GM18909 (cell line): ENCODE measurements around the gene SLC22A4.

ENCODE experiments used
- ATAC-seq: cut with Tn5 transposase; IDR thresholded peaks from one replicate; pipeline ENCODE4 v1.9.1; 2021; ENCODE audit warnings: mild to moderate bottlenecking; ENCODE audit not compliant: unreplicated experiment, poor library complexity

The SLC22A4 gene

GRCh38 chr5:132272311-132273210 lies 21.6 kb upstream of the SLC22A4 start:
- no peak for ATAC-seq

GRCh38 chr5:132273631-132274030 lies 20.6 kb upstream of the SLC22A4 start:
- no peak for ATAC-seq

- ATAC-seq = no peak
Measured at GRCh38 chr5:132274050-132274792, 20.0 kb upstream of the SLC22A4 start.

GRCh38 chr5:132275367-132276220 lies 18.6 kb upstream of the SLC22A4 start:
- no peak for ATAC-seq

- no peak for ATAC-seq
Measured at GRCh38 chr5:132277256-132277655, 16.9 kb upstream of the SLC22A4 start.

- ATAC-seq = no peak
Measured at GRCh38 chr5:132277971-132278853, 16.0 kb upstream of the SLC22A4 start.

- no peak for ATAC-seq
Measured at GRCh38 chr5:132279801-132280200, 14.4 kb upstream of the SLC22A4 start.

GRCh38 chr5:132280371-132281240 lies 13.6 kb upstream of the SLC22A4 start:
- ATAC-seq = no peak

DNA sequence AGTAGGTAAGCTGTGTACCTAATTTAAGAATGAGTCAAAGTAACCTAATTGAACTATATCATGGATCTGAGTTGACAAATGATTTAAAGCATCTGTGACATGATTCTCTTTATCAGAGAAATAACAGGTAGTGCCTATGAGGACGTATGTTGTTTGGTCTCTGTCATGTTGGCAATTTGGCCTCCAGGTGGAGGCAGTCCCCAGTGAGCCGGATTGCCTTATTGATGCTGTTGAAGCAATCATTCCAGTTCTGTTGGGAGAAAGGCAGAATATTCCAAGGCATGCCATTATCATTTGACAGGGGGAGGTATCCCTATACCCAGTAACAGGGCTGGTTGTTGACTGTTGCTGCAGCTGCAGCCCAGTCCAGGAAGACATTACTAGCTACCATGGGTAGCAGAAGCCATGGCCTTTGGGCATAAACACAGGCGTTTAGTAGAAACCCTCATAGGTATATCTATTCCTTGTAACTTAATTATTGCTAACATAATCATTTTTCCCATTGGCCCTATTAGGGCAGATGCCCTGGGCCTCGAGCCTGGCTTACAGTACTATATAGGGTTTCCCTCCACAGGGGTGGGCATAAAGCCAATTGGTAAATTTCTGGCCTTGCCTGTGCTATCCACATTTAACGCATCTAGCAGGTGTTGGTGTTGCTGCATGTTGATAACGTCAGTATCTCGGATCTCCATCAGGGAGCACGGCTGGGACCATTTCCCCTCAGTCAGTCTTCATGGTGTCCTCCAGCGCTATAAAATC lies 12.2 kb upstream of the SLC22A4 start:
- no peak for ATAC-seq

- ATAC-seq = no peak
Measured at GRCh38 chr5:132283423-132284043, 10.7 kb upstream of the SLC22A4 start.

DNA sequence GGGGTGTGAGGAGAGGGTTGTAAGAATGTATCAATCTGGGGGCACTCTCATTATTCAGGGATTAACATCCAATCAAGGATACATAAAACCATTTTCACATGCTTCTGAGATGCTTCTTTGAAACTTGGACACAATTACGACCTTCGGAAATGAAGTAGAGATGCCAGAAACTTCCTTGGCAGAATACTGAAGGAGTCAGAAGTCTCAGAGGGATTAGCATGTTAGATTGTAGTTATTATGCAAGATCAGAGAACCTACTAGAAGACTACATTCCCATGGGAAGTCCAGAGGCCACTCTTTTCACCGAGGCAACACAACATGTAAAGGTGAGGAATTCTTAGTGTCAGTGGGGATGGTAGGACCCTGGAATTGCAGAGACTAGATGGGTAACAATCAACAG lies 5.1 kb upstream of the SLC22A4 start:
- no peak for ATAC-seq

- no peak for ATAC-seq
Measured at GRCh38 chr5:132291026-132291425, 3.2 kb upstream of the SLC22A4 start.

GRCh38 chr5:132293066-132293991 lies 865 bp upstream of the SLC22A4 start:
- ATAC-seq = peak; percentile 46

GRCh38 chr5:132294728-132295504 lies 722 bp downstream of the SLC22A4 start:
- ATAC-seq = peak; percentile 16

DNA sequence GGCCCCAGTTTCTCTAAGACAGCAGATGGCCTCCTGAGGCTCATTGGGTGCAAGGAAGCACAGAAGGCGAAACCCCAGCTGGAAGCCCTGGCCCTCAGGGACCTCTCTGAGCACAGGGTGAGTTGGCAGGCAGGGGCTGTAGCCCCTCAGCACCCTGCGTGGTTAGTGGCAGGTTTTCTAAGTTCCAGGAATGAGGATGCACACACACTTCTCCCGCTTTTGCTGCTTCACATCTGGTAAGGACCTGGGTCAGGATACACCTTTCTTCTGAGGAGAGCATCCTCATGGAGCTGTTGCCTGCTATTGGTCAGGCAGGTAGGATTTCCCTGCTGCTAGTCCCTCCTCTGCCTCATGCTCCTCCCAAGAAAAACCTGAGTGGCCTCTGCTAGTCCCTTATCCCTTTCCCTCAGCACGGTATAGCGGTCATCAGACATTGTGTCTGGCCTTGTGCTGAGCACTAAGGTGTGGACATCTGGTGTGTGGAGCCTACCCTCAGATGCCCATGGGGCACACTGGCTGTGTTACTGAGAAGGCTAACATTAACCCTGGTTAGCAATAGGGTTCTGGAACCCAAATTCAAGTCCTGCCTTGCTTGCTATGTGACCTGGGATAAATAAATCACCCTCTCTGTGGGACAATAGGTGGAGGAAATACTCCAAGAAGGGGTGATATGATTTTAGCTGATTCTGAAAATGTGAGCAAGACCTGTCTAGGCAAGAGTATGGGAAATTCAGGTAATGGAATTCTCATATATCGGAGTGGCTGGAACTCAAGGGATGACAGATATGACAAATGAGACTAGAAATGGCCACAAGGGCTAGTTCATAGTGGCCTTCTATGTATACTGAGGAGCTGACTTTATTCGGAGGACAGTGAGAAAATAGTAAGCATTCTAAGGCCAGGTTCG lies 1.6 kb downstream of the SLC22A4 start:
- no peak for ATAC-seq
